NCI-H2227 (cell line): ENCODE measurements around the gene ADCYAP1R1.

ENCODE experiments used
- DNase-seq: peaks from one replicate; lab custom pipeline; 2025; ENCODE audit not compliant: unreplicated experiment; lab: John Stamatoyannopoulos, UW

ADCYAP1R1 gene

GRCh38 chr7:31083210-31083786, 31.2 kb downstream of the ADCYAP1R1 start:
- no peak for DNase-seq

- no peak for DNase-seq
Observed at GRCh38 chr7:31084226-31084625, 32.1 kb downstream of the ADCYAP1R1 start.

DNA sequence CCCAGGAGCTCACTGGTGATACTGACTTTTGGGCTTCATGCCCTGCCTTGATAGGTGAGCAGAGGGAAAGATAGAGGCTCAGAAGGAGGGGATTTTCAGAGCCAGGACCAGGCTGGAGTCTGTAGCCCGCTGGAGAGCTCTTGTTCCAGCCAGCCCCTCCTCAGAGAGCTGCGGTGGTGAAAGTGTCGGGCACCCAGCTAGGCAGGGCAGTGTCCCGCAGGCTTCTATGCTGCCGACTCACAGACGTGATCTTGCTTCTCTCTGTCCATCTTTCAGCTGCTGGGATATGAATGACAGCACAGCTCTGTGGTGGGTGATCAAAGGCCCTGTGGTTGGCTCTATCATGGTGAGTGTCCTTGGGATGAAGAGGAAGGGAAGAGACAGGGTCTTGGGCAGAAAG, 35.2 kb downstream of the ADCYAP1R1 start:
- no peak for DNase-seq

DNA sequence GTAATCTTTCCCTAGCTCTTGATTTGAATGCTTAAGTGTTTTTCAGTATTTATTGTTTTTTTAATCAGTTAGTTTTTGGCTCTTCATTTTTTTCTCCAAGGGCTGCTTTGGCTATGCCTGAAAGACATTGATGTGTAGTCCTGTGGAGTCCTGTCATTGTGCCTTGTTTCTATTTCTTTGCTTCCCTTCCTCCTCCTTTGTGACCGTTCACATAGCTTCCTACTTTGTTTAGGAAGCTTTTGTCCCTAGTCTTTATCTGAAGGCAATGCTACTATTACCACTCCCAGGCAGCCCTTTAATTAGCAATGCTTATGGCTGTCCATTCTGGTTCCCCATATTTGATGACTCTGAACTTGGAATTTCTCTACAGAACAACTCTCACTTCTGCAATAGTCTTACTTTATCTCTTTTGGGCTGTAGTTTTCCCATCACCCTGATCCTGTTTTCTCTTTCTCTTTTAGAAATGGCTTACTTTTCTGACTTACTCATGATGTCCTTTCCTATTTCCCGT, 39.9 kb downstream of the ADCYAP1R1 start:
- DNase-seq, result no peak

DNA sequence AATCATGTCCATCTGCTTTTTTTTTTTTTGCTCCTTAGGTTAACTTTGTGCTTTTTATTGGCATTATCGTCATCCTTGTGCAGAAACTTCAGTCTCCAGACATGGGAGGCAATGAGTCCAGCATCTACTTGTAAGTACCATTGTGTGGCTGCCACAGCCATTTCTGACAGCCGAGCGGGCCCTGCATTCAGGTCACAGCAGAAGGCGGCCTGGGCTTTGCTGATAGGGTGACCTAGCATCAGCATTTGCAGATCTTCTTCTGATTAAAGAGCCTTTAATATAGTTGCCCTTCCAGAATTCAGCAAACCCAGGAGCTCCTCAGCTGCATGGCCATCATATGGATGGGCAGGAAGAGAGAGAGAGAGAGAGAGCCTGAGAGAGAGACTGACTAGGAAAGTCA, 40.5 kb downstream of the ADCYAP1R1 start:
- no peak for DNase-seq

DNA sequence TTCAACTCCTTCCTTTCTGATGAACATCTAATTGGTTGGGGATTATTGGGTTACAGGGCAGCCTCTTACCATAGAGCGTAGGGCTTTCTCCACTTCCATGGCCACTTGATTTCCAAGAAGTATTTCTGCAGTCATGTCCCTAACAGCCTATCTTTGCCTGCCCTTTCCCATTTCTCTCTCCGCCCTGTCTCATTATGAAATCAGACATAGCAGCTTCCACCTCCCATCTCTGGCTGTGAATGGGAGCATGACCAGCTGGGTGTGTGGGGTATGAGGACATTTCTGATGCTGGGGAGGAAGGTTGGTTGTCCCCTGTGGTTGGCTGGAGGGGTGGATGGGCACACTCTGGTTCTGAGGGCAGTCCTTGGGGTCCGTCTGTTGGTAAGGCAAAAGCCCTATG, 41.2 kb downstream of the ADCYAP1R1 start:
- no peak for DNase-seq

DNA sequence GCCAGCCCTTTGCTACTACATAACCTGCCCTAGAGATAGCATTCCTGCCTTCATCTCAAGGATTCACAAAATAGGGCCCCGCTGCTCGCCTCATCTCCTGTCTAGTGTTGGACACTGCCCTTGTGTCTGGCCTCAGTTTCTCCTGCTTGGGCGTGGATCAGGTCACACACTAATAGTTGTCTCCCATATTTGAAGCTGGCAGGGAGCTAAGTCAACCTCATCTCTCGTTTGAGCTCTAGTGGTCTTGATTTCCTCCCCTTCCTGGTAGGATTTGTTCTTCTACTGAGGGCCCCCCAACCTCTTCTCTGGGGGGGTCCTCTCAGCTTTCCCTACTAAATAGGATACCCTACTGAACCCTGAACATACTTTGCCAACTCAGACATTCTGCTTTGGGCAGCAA, 42.2 kb downstream of the ADCYAP1R1 start:
- DNase-seq, result no peak

- DNase-seq, result no peak
Observed at GRCh38 chr7:31095286-31096197, 43.4 kb downstream of the ADCYAP1R1 start.

DNA sequence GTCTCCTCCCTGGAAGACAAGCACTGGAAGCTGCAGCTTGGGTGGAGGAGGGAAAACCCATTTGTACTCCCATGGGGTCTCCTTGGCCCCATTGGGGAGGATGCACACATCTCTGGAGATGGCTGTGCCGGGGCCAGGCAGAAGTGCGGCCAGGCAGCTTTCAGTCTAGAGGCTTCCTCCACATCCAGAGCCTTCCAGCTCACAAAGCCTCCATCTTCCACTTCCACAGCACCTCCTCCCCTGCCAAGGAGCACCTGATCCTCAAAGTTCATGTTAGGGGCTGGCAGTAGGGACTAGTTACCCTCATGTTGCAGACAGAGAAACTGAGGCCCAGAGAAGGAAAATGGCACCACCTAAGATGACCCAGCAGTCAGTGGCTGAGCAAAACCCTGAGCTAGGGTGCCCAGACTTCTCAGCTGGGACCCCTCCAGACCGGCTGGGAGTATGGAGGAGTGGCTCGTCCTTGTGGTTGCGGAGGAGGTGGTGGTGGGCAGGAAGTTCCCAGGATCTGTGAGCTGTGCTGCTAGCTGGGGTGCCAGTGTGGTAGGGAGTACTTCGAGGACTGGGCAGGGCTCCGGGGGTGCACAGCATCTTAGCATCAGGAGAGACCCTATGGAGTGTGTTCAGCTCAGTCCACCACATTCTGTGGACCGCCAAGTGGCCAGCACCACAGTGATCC, 44.2 kb downstream of the ADCYAP1R1 start:
- no peak for DNase-seq

GRCh38 chr7:31096877-31097258, 44.8 kb downstream of the ADCYAP1R1 start:
- no peak for DNase-seq

DNA sequence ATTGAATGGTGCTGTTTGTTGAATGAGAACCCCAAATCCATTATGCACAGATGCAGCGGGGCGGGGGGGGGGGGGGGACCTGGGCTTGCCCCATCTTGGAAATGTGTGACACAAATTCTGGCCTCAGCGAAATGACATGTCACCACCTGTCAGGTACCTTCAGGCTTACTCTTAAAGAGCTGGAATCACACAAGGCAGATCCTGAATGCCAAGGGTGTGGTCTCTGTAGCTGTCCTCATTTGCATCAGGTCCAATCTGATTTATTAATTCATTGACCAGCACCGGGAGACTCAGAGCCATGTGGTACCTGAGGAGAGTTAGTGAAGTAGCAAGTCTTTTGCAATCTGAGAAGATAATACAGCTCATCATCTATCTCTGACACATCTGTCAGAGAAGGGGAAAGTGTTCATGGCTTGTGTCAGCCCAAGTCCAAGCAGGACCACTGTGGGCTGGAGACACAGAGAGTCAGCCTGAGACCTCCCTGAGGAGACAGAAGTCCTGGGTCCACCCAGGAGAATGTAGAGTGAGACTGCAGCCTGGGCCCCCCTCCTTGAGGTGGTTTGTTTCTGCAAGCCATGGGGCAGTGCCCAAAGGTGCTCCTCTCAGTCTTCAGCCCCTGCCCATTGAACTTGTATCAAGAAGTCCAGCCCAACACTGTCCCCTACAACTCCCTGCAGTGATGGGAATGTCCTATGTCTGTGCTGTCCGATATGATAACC, 46.7 kb downstream of the ADCYAP1R1 start:
- DNase-seq, result no peak

DNA sequence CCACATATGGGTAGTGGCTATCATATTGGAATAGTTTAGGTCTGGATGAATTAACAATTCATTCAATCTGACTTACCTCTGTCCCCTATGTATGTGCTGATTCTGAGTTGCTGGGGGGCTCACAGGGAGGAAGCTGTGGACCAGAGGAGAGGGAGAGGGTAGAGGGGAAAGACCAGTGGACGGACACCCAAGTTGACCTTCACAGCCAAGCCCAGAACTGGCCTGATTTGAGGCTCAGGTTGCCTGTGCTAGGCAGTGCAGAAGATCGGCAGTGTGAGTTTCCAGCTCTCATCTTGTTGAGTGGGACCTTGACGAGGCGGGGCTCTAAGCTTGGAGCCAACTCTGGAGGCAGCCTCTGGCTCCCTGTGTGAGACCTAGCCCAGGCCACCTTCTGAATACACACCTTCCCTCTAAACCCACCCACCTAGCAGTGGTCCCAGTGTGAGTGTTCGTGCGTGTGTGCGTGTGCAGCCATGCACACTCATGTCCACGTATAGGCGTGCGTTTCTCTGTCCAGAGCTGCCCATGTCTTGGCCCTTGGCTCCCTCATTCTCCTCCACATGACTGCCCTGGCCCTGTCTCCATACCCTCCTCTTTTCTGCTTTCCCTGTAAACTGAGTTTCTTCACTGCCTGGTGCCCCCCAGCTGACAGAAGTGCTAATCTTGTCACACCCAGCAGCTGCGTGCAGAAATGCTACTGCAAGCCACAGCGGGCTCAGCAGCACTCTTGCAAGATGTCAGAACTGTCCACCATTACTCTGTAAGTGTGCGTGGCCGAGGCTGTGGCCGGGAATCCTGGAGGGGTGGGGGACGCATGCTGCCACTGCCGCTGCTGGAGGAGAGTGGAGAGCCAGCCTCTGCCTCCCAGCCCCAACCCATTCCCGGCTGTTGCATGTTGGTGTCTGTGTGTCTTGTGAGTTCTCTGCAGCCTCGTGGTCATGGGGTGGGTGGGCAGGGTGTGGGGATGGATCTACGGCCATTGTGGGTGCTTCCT, 47.6 kb downstream of the ADCYAP1R1 start:
- DNase-seq, result no peak

GRCh38 chr7:31100445-31100844, 48.3 kb downstream of the ADCYAP1R1 start:
- DNase-seq, result no peak

- DNase-seq, result no peak
Observed at GRCh38 chr7:31100871-31101270, 48.8 kb downstream of the ADCYAP1R1 start.

DNA sequence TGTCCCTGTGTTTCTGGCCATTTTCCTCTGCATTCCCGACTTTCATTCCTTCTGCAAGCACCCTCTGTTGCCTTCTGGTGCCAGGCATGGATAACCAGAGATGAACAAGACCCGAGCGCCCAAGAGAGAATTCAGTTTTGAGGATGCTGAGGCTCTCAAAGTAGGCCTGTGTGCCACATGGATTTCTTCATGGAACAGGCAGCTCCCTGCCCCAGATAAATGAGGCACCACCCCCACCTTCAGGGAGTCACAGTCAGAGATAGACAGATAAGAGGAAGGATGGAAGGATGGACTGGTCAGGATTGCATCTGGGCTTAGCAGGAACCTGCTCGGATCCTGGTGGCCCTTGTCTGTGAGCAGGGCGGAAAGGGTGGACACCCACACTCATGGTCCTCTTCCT, 49.4 kb downstream of the ADCYAP1R1 start:
- DNase-seq, result no peak

DNA sequence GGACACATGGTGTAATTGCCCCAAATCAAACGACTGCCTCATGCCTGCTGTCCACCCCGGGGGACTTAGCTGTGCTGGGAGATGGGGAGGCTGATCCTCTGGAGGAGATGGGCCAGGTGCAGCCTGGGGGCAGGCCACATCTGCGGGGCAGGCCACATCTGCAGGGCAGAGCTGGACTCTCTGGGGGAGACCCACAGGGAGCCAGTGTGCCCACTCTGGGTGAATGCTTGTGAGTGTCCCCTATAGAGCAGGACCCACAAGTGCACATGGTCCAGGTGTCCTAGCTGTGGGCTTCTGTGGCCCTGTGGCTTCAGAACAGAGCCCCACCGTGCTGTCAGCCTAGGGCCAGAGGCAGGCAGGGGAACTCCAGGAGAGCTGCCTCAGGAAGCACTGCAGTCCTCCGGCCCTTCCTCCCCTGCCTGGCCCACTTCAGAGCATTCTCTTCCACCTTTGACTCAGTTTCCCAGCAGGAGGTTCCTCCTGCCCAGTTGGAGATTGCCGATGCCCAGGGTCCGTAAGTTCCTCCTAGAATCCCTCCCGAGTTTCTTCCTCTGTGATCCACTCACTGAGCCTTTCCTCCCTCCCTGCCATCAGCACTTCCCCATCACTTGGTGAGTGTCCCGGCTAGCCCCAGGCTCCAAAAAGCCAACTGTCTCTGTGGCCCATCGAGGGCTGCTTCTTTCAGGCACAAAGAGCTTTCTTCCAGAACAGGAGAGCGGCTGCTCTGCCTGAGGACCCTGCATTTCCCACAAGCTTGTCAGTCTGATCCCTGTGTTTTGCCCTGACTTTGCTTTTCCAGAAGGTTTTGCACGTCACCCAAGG, 50.3 kb downstream of the ADCYAP1R1 start:
- DNase-seq, result no peak

DNA sequence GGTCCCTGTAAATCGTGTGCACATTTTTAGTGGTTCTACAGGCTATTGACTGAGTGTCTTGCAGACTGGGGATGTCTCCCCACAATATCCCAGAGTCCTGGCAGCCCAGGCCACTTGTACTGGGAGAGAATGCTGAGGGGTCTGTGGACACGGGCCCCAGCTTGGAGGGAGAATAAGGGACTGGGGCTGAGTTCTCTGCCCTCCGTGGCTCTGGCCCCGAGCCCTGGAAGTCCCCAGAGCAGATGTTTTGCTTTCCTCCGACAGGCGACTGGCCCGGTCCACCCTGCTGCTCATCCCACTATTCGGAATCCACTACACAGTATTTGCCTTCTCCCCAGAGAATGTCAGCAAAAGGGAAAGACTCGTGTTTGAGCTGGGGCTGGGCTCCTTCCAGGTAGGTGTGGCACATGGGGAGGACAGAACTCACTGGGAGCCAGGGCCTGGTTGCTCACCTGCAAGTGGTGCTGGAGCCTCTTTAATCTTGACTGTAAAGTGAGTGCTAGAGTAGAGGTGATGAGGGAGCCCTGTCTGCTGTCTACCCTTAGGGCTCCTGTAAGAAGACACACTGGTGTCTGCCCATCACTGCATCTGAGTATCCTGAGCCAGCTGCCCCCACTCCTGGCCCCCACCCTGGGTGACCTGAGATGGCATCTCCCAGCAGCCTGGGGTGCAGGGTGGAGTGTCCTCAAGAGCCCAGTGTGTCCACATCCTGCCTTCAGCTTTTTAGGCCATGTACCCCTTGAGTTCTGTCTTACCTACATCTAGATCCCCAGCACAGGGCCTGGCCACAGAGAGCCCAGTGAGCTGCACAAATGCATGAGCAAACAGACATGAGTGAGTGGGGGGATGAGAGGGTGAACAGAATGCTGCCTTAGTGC, 51.1 kb downstream of the ADCYAP1R1 start:
- no peak for DNase-seq
